GM19043 (cell line): ENCODE data around the gene RACGAP1.
"Not testable (repeated sequence)": the region's sequence is repeated elsewhere in the genome, so short reads cannot be mapped to it uniquely, and the experiment has no call there.

ENCODE experiments used
- ATAC-seq: cut with Tn5 transposase; IDR thresholded peaks from one replicate; pipeline ENCODE4 v1.9.1; 2021; ENCODE audit warnings: low read depth; ENCODE audit not compliant: unreplicated experiment

Gene RACGAP1

DNA sequence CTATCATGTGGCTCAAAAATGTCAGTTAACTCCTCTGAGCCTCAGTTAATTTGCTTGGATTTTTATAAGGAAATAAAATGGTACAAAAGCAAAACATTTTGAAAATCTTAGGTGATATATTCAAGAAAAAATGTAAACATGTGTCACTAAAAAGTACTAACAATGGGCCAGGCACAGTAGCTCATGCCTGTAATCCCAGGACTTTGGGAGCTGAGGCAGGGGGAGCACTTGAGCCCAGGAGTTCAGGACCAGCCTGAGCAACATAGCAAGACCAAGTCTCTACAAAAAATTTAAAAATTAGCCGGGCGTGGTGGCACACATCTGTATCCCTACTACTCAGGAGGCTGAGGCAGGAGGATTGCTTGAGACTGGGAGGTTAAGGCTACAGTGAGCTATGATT lies 26.8 kb downstream of the RACGAP1 start:
- no peak for ATAC-seq

DNA sequence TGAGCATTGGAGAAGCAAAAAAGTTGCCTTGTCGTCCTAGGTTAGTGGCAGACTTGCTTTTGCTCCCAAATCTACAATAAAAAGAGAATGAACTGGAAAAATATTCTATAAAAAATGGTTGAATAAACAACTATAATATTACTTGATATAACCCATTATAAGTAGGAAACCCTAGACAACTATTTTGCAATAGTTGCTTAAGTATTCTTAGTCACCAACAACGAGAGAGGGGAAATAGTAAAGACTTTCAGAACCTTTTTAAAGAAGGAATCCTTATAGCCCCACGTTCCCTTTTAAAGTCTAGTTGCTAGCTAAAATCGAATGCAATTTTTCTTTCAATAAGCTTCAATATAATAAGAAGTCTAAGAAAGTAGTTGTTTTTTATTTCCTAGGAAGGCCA lies 35.0 kb downstream of the RACGAP1 start:
- ATAC-seq: no peak

GRCh38 chr12:49989400-49989799 lies 35.9 kb downstream of the RACGAP1 start:
- not testable (repeated sequence) for ATAC-seq

DNA sequence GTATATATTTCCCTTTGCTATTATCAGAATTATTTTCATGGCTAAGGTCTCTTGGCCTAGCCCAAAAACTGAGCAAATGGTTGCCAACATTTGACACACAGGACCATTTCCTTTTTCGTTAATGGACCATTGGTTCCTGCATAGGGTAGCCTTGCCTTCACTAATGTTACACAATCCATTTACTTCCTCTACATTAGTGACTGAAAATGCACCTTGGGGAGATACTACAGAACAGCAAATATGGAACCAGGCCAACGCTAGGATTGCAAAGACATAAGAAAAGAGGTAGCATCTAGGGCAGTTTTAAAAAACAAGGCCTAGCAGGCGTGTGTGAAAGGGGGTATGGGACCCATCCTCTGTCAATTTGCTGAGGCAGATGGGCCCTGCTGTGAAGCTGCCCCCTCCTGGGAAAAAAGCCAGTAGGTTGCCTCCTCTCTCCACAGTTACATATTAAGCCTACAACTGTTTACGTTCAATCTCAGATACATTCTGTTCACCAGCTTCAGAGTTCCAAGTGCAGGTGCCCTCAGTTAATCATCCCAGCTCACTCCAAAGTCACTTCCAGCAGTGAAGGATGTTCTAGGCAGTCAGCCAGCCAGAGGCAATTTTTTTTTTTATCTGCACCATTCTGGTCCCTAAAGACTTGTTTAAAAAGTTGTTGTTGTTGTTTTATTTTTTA lies 37.5 kb downstream of the RACGAP1 start:
- ATAC-seq: no peak

- ATAC-seq: not testable (repeated sequence)
These were observed 38.8 kb downstream of the RACGAP1 start for GRCh38 chr12:49986476-49986875.

DNA sequence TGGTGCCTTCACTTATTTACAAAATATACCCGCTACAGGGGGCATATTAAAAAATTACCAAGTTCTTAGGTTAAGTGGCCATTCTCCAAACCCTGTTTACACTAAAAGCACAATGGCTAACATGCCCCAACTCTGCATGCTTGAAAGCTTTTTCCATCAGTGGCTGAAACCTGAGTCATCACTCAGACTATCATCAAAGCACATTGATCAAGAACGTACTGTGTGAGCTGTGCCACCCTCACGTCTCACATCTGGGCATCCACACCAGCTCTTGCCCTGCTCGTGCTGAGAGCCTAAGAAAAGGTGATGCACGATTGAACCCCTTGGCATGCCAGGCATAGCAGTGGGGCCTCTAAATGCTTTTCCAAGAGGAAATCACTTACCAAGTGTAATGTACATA lies 39.3 kb downstream of the RACGAP1 start:
- ATAC-seq: no peak

DNA sequence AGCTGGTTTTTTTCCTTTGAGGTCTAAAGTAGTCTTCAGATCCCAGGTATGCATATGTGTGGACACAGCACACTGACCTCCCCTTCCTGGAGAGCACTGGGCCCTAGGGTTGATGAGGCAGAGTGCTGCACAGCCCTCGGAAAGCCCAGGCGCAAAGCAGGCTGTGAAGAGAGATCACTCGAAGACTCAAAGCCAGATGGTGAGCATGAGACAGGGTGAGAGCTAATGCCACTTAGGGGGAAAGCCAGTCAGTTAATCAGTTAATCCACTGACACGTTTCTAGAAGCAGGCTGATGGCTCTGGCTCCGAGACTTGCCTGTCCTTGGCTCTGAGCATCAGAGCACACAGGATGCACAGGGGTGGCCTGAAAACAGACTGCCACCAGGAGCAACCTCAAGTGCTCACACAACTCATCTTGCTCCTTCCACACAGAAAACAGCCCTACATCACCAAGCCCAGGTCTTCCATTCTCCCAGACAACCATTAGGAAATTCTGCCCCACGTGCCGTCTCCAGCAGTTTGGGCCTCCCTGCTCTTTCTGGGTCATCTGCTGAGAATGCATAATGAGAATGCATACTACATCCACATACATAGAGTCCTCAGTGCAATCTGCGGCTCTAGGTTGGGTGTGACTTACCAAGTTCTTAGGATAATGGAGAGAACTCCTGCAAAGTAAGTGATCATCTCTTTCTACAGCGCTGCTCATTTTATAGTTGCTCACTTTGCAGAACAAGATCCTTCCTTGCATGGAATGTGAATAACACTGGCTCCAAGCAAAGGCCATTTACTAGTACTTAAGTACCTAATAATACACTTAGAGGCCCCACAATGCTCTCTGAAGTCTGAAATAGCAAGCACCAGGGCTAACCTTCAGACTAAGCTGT lies 40.6 kb downstream of the RACGAP1 start:
- ATAC-seq: no peak

DNA sequence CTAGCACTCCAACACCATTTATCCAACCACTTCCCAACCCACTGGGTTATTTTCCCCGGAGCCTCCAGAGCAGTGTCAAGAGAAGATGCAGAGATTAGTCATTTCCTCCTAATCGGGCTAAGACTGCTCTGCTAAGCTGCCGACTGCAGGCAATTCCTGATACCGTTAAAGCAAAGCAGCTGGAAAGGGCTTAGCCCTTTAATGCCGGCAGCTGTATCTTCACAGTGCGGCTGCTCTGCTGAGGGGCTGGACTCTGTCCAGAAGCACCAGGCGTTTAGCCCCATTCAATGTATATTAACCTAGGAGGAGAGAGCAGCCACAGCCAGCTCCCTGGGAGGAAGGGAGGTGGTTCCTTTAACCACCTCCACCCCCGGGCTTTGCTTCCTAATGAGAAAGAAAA lies 41.4 kb downstream of the RACGAP1 start:
- ATAC-seq: no peak

DNA sequence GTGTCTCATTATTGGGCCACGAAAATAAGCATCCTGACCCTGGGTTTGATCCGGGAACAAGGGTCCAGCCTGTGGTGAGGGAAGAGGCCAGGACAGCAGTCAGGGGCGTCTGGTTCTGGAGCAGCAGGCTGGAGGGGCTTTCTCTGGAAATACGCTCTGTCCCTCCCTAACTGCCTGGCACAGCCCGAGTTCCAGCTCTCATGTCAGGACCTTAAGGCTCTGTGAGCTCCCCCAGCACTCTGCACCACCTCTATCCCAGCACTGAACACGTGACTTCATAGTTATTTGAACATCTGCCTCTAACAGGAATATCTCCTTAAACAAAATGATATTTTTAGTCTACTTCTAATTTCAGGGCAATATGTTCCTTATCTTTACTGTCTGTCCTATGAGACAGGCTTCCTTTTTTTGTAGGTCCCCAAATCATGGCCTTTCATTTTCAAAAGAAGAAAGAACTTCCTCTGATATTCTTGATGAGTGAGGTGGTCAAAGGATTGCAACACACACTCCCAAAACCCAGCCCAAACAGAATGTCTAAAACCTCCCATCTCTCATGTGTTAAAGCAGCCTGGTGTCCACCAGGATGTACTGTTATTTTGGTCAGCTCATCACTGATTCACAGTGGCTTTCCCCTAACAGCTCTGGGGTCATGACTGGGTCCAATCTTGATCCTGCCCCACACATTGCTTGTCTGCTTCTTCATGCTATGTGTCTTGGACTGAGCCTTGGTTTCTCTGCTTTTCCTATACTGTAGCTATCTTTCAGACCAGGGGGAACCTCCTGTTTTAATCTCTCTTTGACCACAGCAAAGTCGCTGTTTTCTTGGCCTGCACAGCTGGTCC lies 42.8 kb downstream of the RACGAP1 start:
- ATAC-seq: no peak

DNA sequence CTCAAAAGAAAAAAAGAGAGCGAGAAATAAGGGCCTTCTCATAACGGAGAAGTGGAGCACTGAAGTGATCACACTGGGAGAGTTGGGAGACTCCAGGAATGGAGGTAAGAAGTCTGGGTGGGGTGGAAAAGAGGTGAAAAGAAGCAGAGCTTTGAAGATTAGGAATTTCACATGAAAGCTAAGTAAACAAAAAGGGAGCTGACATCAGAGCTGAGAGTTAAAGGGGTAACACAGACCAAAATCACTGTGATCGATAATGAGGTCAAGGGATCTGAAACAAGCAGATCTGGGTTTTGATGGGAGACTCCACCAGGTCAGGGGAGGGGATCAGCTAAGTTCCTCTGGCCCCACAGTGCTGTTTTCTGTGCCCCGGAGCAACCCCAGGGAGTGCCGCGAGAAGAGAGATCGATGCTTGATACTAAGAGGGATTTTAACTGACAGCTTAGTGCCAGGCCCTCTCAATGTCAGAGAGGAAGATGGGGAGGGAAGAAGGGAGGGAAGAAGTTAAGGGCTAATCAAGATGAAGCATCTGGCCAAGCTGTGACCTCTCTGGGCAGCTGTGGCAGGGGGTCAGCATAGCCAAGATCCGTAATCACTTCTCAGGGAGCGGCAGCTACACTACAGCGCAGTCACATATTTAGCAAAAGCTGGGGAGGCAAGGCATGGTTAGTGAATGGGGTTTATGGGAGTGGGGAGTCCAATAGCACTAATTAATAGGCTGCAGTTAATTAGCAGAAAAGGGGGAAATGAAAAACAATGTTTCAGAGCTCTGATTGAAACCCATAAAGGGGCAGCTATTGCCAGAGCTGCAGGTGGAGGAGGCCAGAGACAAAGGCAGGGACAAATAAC lies 44.6 kb downstream of the RACGAP1 start:
- no peak for ATAC-seq

DNA sequence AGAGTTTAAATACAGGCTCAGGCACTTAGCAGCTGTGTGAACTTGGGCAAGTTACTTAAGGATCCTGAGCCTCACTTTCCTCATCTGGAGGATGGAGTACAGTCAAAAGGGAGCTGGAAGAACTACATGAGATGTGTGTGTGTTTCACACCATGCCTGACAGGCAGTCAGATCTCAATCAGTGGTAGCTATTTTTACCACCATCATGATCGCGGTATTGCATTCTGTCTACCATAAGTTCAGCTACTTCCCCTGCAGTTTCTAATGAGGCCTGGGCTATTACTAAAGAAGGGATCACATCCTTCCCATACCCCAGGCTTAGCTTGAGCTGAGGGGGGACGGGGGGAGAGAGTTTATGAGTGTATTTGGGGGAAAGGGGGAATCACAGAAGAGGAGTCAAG lies 45.5 kb downstream of the RACGAP1 start:
- no peak for ATAC-seq

DNA sequence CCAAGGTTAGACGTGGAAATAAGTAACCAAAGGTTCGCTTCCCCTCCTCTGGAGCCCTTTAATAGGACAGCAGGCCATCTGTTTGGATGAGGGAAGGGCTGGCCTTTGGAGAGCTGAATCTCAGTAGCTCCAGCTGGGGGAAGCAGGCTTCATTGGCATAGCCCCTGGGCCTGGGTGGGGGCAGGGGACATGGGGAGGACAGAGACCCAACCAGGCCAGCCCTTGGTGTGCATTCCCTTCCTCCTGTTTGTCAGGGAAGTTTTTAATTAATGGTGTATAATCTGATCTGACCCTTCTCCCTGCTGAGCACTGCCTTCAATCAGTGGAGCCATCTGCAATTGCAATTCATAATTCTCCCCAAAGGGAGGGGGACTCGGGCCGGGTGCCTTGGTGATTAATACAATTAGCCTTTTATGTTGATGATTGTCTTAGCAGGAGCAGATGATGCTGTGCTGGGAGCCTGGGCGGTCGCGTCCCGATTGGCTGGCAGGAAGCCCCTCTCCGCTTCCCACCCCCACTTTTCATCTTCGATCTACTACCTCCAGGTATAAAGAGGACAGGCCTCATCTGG lies 46.2 kb downstream of the RACGAP1 start:
- ATAC-seq: no peak

DNA sequence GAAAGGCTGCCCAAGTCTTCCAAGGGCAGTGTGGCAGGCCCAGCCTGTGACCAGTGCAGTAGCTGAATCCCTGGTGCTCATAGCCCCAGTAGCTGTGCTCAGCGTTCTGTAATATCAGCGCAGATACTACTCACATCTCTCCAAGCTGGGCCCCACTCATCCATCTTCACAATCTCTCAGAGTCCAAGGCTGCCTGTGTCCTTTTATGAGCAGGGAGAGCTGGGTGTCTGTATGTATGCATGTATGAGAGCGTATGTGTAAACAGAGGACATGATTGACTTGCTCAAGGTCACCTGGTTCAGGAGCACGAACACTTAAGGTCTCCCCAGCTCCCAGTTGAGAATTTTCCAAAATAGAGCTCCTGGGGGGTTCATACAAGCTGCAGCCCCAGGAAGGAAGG lies 47.2 kb downstream of the RACGAP1 start:
- ATAC-seq: no peak

DNA sequence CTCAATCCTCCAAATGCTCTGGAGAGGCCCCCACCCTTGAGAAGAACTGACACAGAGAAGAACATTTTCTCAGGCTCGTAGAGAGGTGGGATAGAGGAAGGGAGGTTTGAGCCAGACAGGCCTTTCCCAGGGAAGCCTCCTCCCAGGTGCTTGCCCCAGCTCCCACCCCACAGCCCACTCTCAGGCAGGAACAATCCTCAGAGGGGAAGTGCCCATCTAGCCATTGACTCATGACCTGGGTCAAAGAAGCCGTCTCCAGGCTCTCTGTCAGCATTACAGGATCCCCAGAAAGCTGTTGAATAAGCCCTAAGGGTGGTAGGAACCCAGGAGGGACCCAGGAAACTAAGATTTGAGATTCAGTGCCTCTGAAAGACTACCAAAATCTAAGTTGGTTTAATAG lies 48.7 kb downstream of the RACGAP1 start:
- ATAC-seq: no peak

- no peak for ATAC-seq
These were observed 50.0 kb downstream of the RACGAP1 start for GRCh38 chr12:49975318-49975761.

DNA sequence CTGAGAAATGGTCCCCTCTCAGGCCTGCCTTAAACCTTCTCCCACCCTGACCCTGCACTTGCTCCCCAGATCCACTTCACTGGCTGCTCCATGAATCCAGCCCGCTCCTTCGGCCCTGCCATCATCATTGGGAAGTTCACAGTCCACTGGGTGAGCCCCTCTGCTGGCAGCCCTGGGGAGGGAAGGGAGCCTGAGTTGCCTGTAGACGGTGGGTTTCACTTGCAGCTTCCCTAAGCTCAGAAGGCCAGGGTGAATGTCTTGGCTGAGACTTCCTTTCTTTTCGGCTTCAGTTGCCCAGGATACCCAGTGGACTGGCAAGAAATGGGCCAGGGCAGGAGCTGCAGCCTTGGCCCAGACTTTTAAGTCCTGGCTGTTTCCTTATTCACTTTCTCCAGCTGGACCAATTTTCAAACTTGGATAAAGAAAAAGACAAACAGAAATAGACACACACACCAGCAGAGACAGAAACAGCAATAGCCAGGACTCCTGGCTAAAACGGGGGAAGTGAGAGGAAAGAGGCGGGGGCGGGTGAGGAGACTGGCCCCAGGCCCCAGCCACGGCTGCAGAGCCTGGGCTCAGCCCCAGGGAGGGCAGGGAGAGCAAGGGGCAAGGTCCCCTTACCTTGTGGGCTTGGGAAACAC lies 50.5 kb downstream of the RACGAP1 start:
- no peak for ATAC-seq

GRCh38 chr12:49974231-49974675 lies 51.0 kb downstream of the RACGAP1 start:
- no peak for ATAC-seq

GRCh38 chr12:49973361-49973830 lies 51.9 kb downstream of the RACGAP1 start:
- ATAC-seq: no peak
